Suprapubic skin (tissue), 4 donors: ENCODE results near the gene USP15.

Experiments used
- CTCF ChIP-seq, 2 donors: fragments of 200-600 bp in 1 of 2; fragments of 450-650 bp in 1 of 2; sonication (generic) in 1 of 2; IDR thresholded peaks; one replicate each; pipeline ENCODE4 v1.5.1; 2016 to 2019; ENCODE audit warnings: antibody characterized with exemption in 2 of 2, mild to moderate bottlenecking in 1 of 2, moderate library complexity in 1 of 2
- POLR2A ChIP-seq, 2 donors: fragments of 450-650 bp; IDR thresholded peaks; one replicate each; pipeline ENCODE4 v1.6.1; 2017; ENCODE audit warnings: antibody characterized with exemption in 2 of 2, mild to moderate bottlenecking in 2 of 2, moderate library complexity in 2 of 2
- POLR2AphosphoS5 ChIP-seq, 3 donors: sonication (generic); formaldehyde crosslinking; IDR thresholded peaks; one replicate each; pipeline ENCODE4 v1.6.1; 2017; ENCODE audit warnings: antibody characterized with exemption in 3 of 3

- TF ChIP-seq CTCF (IDR thresholded peaks at IDR 0.05) = no peak
- TF ChIP-seq POLR2A (IDR thresholded peaks at IDR 0.05) = no peak
- no peak for TF ChIP-seq POLR2AphosphoS5 (IDR thresholded peaks at IDR 0.05)
These were observed 28.0 kb upstream of the USP15 start for GRCh38 chr12:62232143-62232729.
